Activated CD4-positive, CD25-positive, alpha-beta regulatory T cell treated with anti-CD3 and anti-CD28 coated beads, Interleukin-2, amount 50 U/mL, for 24 hours (primary cell): ENCODE measurements around the gene DSTN.
A peak's percentile ranks its signal among the peaks of the same experiment; 100 is the strongest.

Experiments
- ATAC-seq, 2 donors: fragments of 150-1000 bp; cut with Tn5 transposase; one replicate each; pipeline ENCODE4 v1.10.0; 2021; ENCODE audit warnings: mild to moderate bottlenecking in 1 of 2, moderate library complexity in 1 of 2

The DSTN gene

DNA sequence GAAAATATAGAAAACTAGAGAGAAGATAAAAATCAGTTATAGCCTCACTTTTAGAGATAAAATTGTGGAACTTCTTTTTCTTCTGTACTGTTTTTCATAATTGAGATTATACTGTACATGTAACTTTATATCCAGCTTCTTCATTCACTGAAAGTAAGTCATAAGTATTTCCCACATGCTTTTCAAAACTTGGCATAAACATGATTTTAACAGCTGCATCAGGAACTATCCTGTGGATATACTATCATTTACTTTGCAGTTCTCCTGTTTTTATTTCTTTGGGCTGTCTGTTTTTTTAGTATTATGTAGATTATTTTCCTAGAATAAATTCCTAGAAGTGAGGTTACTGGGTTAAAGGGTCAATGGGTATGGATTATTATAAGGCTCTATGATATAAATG lies 14.8 kb downstream of the DSTN start:
- no peak for ATAC-seq

- ATAC-seq = no peak
Observed at GRCh38 chr20:17586250-17586649, 16.4 kb downstream of the DSTN start.

DNA sequence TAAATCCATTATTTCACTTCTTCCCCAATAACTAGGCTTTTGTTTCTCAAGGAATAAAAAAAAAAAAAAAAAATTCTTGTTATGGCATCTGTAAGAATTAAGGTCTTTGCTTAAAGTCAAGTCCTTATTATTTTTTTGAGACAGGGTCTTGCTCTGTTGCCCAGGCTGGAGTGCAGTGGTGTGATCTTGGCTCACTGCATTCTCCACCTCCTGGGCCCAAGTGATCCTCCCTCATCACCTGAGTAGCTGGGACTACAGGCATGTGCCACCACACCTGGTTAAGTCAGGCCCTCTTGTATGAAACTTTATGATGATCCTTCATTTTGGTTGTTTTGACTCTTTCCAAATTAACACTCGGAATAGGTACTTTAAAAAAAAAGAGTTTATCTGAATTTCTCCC lies 17.3 kb downstream of the DSTN start:
- no peak for ATAC-seq

DNA sequence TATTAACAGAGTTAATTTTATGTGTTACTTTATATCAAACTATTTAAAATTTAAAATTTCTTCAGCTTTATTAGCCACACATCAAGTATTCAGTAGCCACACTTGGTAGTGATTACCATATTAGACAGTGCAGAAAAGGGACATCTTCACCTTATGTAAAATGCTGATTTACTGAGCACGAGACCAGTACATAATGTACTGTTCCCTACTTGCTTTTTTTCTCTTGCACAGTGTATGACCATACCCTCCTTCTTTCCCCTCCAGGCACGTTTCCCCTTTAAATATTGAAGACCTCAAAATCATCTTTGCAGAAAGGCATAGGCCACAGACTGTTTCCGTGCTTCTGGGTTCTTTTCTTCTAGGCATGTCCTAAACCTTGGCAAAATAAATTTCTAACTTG lies 17.9 kb downstream of the DSTN start:
- no peak for ATAC-seq

DNA sequence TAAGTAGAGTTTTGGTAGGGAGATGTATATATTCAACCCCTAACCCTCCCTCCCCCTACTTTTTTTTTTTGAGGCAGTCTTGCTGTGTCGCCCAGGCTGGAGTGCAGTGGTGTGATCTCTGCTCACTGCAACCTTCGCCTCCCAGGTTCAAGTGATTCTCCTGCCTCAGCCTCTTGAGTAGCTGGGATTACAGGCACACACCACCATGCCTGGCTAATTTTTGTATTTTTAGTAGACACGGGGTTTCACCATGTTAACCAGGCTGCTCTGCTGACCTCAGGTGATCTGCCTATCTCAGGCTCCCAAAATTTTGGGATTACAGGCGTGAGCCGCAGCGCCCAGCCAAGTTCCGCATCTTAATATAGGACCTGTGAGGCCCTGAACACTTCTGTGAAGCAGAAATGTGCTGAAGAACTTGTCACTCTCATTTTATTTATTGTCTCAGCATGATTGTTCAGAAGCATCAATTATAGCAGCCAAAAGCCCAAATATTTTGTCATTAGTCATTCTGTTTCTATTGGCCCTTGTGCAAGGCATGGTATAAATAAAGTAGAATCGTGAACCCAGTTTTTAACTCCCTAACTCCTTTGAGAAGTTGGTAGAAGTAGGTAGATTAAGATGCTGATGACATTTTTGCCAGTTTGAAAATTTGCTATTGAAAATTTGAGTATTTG lies 19.4 kb downstream of the DSTN start:
- no peak for ATAC-seq

DNA sequence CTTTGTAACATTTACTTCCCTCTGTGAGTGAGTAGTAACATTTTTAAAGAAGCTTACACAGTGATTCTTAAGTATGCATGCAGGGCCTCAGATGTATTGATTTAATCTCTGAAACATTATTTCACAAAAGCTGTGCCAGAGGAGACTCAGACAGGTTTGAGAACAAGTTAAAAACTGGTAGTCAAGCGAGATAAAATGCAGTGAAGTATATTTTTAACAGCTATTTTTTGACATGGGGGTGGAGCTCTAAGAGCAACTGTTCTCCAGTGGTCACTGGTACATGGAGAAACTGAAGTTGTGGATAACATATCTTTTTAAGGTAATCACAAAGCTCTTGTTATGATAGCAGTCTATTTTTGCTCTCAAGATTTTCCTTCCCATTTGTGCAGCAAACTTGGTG lies 20.4 kb downstream of the DSTN start:
- no peak for ATAC-seq

- ATAC-seq = no peak
Observed at GRCh38 chr20:17593902-17594301, 24.0 kb downstream of the DSTN start.

DNA sequence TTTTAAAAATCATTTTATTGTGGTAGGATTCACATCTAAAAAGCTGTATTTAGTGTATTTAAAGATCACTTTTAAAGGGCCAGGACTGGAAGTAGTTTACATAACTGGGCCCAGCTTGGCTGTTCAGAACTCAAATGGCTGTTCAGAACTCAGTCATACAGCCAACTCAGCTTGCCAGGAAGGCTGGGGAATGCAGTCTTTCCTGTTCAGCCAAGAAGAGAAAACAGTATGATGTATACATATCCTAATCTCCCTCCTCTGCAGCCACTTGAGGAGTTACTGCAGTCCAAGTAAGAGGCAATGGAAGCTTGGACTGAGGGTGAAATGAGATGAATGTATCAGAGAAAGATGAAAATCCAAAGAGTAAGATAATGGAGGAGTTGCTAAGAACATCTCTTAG lies 24.6 kb downstream of the DSTN start:
- no peak for ATAC-seq

- no peak for ATAC-seq
Observed at GRCh38 chr20:17595856-17596255, 26.0 kb downstream of the DSTN start.

DNA sequence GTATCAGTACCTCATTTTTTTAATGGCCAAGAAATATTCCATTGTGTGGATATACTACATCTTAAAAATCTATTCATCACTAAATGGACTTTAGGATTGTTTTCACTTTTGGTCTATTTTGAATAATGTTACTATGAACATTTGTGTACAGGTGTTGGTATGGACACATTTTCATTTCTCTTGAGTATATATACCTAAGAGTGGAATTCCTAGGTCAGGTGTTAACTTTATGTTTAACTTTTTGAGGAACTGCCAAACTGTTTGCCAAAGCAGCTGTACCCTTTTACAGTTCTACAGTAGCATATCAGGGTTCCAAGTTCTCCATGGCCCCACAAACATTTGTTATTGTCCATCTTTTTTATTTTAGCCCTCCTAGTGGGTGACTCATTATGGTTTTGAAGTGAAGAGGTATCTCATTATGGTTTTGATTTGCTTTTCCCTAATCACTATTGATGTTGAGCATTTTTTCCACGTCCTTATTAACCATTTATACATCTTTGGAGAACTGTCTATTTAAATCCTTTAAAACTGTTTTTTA lies 28.2 kb downstream of the DSTN start:
- no peak for ATAC-seq

DNA sequence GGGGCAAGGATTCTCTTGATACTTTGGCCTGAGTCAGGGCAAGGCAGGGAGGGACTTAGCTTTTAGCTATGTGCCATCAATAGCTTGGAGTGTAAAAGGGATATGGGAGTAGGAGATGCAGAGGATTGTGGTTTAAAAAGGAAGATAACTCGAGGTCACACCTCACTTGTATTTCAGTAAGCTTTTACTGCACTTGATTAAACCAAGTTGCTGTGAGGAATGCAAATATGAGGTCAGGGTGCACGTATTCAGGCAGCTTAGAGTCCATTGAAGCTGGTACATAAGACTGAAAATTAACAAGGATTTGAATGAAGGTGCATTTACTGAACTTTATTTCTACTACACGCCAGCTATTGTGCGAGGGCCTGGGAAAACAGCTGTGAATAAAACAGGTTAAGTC lies 32.1 kb downstream of the DSTN start:
- no peak for ATAC-seq

GRCh38 chr20:17602493-17602892 lies 32.6 kb downstream of the DSTN start:
- ATAC-seq = no peak

- no peak for ATAC-seq
Observed at GRCh38 chr20:17605131-17605660, 35.3 kb downstream of the DSTN start.

DNA sequence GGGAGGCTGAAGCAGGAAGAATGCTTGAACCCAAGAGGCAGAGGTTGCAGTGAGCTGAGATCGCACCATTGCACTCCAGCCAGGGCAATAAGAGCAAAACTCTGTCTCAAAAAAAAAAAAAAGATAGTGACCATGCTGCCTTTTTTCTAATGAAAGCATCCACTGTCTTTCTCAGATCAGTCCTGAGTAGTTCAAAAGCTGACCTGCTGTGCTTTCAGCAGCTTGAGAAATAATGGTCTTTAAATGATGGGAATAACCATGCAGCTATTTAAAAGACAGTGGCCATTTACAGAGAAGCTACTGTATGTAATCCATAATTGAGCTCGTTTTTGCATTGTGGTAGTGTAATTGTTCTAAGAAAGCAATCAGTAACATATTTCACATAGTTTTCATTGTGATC lies 36.1 kb downstream of the DSTN start:
- no peak for ATAC-seq

DNA sequence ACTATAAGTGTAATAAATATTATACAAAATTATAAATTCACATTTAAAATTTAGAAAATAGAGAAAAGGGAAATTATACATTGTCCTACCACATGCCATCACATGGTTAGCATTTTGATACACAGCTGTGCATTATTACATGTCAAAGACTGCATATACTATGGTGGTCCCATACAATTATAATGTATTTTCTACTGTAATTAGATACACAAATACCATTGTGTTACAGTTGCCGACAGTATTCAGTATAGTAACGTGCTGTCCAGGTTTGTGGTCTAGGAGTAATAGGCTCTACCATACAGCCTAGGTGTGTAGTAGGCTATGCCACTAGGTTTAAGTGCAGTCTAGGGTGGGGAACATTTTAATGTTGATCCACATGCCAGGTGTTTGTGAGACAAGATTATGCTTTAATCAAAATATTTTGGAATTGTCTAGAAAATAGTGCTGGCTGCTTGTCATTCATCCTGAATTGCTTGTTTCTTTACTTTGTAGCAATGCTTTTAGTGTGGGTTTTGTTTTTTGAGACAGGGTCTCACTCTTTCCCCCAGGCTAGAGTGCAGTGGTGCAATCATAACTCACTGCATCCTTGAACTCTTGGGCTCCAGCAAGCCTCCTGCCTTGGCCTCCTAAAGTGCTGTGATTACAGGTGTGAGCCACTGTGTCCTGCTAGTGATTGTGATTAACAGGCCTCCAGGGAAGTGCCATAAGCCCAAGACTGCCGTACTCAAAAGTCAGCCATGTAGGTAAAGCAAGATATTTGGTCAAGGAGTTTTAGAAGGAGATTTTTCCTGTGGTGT lies 39.0 kb downstream of the DSTN start:
- no peak for ATAC-seq

GRCh38 chr20:17609811-17610377 lies 40.0 kb downstream of the DSTN start:
- ATAC-seq = no peak

GRCh38 chr20:17610566-17611289 lies 40.9 kb downstream of the DSTN start:
- ATAC-seq = peak; percentile 68 to 72

DNA sequence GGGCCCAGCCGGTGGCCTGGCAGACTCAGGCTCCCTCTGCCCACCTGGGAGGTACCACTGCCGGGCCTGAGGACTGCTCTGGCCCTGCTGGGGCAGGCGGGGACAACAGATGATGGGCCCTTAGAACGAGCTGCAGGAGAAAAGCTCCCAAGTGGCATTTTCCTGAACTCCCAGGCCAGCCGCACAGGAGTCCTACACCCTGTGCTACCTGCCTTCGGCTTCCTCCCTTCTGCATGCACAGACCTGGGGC lies 41.3 kb downstream of the DSTN start:
- ATAC-seq = peak in 1 of 2 donors; percentile 25

- no peak for ATAC-seq
Observed at GRCh38 chr20:17611540-17612286, 41.8 kb downstream of the DSTN start.

GRCh38 chr20:17612287-17612991 lies 42.6 kb downstream of the DSTN start:
- peak in 1 of 2 donors; percentile 37 for ATAC-seq

DNA sequence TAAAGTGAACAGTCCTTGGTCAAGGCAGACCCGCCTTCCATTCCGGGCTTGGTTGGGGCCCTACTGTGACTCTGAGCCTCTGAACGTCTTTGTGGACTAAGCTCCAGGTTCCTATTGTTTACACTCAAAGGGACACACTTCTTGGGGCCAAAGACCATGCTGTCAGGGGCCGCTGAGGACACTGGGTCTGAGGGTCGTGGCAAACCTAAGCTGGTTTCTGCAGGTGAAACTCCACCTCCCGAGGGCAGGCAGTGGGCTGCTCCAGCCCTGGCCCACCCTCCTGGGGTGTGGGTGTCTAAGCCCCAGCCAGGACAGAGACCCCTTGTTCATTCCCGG lies 43.1 kb downstream of the DSTN start:
- ATAC-seq = no peak
